HFFc6 (cell line): ENCODE data around the gene LILRB1. TPM values are rescaled to one million over a fixed set of nuclear protein-coding genes. Genes with fewer than 3 reads are reported as not detected.

ENCODE experiments used
- DNase-seq: peaks from one replicate; pipeline ENCODE4 v3.0.0-alpha.2; 2018
- H3K27ac Mint-ChIP-seq: 2 replicates; pipeline ENCODE4 v1.8.0; 2020; ENCODE audit warnings: mild to moderate bottlenecking, mixed read lengths
- H3K27me3 Mint-ChIP-seq: 2 replicates; pipeline ENCODE4 v1.8.0; 2021; ENCODE audit warnings: mild to moderate bottlenecking, moderate library complexity, mixed read lengths; ENCODE audit not compliant: insufficient read depth
- H3K36me3 Mint-ChIP-seq: 2 replicates; pipeline ENCODE4 v1.8.0; 2021; ENCODE audit warnings: low read depth, mixed read lengths
- H3K4me1 Mint-ChIP-seq: 2 replicates; pipeline ENCODE4 v1.8.0; 2020; ENCODE audit warnings: low read depth, mixed read lengths
- H3K4me3 Mint-ChIP-seq: 2 replicates; pipeline ENCODE4 v1.8.0; 2020; ENCODE audit warnings: mild to moderate bottlenecking, moderate library complexity, mixed read lengths
- H3K9me3 Mint-ChIP-seq: 2 replicates; pipeline ENCODE4 v1.8.0; 2020; ENCODE audit warnings: mild to moderate bottlenecking, mixed read lengths
- CTCF ChIP-seq: fragments of 200-600 bp; sonication (generic); IDR thresholded peaks from 2 replicates; pipeline ENCODE4 v1.5.0; 2021; ENCODE audit warnings: antibody characterized with exemption, mild to moderate bottlenecking
- total RNA-seq, 6 experiments: library from RNA; stranded (reverse); fragmentation: NEBNext Ultra II Directional; extraction: Animal tissue kit (Norgen Biotek cat#: 25700); gene quantifications; 2 replicates in 1 of 6; 3 replicates in 5 of 6; pipeline ENCODE4 v1.2.3, GENCODE V29; 2021

Gene LILRB1
- total RNA-seq, 6 experiments from 2014 or later = not detected

DNA sequence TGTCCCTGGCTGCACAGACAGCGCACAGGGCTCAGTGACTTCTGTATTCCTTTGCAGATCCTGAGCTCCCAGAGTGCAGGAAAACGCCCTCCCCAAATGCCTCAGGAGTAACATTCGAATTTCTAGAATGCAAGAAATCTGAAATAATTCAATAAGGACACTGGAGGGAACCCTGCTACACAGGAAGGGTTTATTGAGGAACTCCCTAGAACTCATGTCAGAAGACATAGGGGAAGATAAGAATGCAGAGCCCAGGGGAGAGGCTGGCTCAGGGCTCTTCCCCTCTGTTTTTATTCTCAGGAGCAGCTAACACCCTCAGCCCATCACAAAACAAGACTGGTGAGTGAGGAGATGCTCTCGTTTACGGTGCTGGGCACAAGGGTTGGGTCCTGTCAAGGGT is 30.1 kb upstream of the LILRB1 start:
- Mint-ChIP-seq H3K27me3 (no peaks in the 10 kb centered on the region), H3K27ac (no peak overlapping the region), H3K9me3 (peaks cover 39% of the 10 kb centered on the region), H3K4me1 (no peaks in the 10 kb centered on the region), H3K36me3 (0 out of 2 replicates have a peak, but pooled peaks cover 5% of the 10 kb centered on the region), H3K4me3 (no peak overlapping the region)
- no peak for DNase-seq
- no peak for TF ChIP-seq CTCF

DNA sequence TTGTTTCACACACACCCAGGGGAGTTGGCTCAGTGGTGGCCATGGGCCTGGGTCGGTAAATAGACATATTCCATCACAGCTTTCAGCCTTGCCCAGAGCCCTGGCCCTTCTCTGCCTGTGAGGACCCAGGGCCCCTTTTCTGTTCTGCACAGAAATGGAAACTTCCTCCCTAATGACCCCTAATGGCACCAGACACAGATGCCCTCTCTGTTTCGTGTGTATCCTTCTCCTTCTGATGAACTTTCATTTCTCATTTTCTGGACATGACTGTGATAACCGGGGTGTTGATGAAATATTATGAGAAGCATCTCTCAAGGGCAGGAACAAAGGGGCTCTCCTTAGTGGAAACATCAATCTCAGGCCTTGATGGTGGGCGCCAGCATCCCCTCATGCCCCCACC is 24.1 kb upstream of the LILRB1 start:
- no peak for TF ChIP-seq CTCF
- H3K9me3 Mint-ChIP-seq = peaks cover 67% of the 10 kb centered on the region
- peaks cover 16% of the 10 kb centered on the region for H3K36me3 Mint-ChIP-seq
- no peak for DNase-seq
- no peak overlapping the region for H3K27ac Mint-ChIP-seq
- H3K4me3 Mint-ChIP-seq = no peak overlapping the region
- peaks cover 2% of the 10 kb centered on the region for H3K27me3 Mint-ChIP-seq
- no peaks in the 10 kb centered on the region for H3K4me1 Mint-ChIP-seq

DNA sequence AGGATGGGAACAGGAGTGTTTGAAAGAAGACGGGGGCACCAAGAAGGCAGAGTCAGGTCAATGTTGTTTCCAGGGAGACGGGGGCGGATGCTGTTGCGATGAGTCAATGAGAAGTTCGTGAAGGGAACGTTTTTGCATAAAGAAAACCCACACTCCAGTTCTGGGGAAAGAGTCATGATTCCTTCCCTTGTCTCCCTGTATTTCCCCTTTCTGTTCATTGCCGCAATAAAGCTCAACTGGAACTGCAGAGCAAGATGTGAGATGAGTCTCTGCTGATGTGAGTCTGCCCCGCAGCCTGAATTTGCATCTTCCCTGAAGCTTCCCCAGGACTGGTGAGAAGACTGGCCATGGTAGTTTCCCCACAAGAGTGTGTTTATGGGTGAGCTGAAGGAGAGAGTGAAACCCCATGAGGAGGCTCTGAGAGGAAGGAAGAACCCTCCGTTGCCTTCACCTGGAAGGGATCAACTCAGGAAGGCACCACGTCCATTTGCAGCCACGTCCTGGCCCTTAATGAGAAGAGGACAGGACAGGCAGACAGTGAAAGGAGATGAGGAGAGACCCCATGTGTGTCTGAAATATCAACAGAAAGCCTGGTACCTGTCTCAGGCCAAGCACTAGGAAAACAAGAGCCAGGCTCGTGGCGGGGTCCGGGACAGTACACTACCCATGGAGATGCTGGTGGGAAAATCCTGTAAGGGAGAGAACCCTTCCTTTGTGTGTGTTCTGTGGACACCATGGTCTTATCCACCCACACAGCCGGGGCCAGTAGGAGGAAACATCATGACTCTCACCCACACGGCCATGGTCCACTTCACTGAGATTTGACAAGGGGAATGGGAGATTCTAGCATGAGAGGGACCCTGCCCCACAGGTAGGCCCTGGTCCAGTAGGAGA is 23.1 kb upstream of the LILRB1 start:
- Mint-ChIP-seq H3K4me3 (no peak overlapping the region), H3K9me3 (peaks cover 71% of the 10 kb centered on the region), H3K4me1 (no peaks in the 10 kb centered on the region), H3K36me3 (peaks cover 16% of the 10 kb centered on the region), H3K27me3 (peaks cover 2% of the 10 kb centered on the region), H3K27ac (no peak overlapping the region)
- no peak for DNase-seq
- no peak for TF ChIP-seq CTCF

DNA sequence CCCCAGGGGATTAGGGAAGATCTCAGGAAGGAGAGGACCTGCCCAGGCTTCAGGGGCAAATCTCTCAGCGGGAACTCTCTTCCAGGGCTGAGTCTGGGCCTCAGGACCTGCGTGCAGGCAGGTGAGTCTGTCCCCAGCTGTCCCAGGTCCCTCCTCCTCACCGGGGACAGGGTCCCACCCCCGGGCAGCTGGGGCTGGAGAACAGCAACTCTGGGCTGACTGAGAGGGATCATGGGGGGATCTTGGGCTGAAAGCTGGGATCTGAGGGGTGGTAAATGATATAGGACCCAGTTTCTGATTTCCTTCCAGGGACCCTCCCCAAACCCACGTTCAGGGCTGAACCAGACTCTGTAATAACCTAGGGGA is 22.5 kb upstream of the LILRB1 start:
- peaks cover 75% of the 10 kb centered on the region for H3K9me3 Mint-ChIP-seq
- DNase-seq = no peak
- H3K4me3 Mint-ChIP-seq = no peak overlapping the region
- H3K27ac Mint-ChIP-seq = no peak overlapping the region
- H3K36me3 Mint-ChIP-seq = peaks cover 16% of the 10 kb centered on the region
- TF ChIP-seq CTCF = no peak
- no peaks in the 10 kb centered on the region for H3K4me1 Mint-ChIP-seq
- H3K27me3 Mint-ChIP-seq = peaks cover 2% of the 10 kb centered on the region

GRCh38 chr19:54608205-54608604 is 22.1 kb upstream of the LILRB1 start:
- H3K4me1 Mint-ChIP-seq = no peaks in the 10 kb centered on the region
- H3K36me3 Mint-ChIP-seq = peaks cover 16% of the 10 kb centered on the region
- no peak for DNase-seq
- peaks cover 77% of the 10 kb centered on the region for H3K9me3 Mint-ChIP-seq
- TF ChIP-seq CTCF = no peak
- H3K27me3 Mint-ChIP-seq = peaks cover 2% of the 10 kb centered on the region
- H3K27ac Mint-ChIP-seq = no peak overlapping the region
- no peak overlapping the region for H3K4me3 Mint-ChIP-seq
